Measurements from ENCODE around the gene CD2.

GRCh38 chr1:116769104-116769452 is 14.8 kb downstream of the CD2 start:
- no peak for TF ChIP-seq CTCF (IDR thresholded peaks at IDR 0.05)
- TF ChIP-seq POLR2A (IDR thresholded peaks at IDR 0.05) = no peak
- no peak for TF ChIP-seq EP300 (IDR thresholded peaks at IDR 0.05)

Measured in tibial nerve (tissue), 4 donors.